ENCODE data around the gene GRIK1.

- no peak for TF ChIP-seq CTCF (IDR thresholded peaks at IDR 0.05; ENCODE audit: low read length)
- TF ChIP-seq EZH2 (IDR thresholded peaks at IDR 0.05; ENCODE audit: borderline replicate concordance, low read length) = no peak
Observed at GRCh38 chr21:29942034-29942433, 2.2 kb upstream of the GRIK1 start.
